GM12891 (cell line): ENCODE results near the gene CADPS.

ENCODE experiments used
- POLR2A ChIP-seq: IDR thresholded peaks from 2 replicates; pipeline ENCODE4 v1.6.1; 2011; ENCODE audit warnings: low read depth, low read length, control low read depth
- POLR2AphosphoS5 ChIP-seq: IDR thresholded peaks from 2 replicates; pipeline ENCODE4 v1.6.1; 2011; ENCODE audit warnings: low read depth, low read length, control low read depth
- SPI1 ChIP-seq: IDR thresholded peaks from 2 replicates; pipeline ENCODE4 v1.6.1; 2011; ENCODE audit warnings: low read depth, low read length, control low read depth
- TAF1 ChIP-seq: IDR thresholded peaks from 2 replicates; pipeline ENCODE4 v1.6.1; 2011; ENCODE audit warnings: low read depth, low read length, control low read depth

DNA sequence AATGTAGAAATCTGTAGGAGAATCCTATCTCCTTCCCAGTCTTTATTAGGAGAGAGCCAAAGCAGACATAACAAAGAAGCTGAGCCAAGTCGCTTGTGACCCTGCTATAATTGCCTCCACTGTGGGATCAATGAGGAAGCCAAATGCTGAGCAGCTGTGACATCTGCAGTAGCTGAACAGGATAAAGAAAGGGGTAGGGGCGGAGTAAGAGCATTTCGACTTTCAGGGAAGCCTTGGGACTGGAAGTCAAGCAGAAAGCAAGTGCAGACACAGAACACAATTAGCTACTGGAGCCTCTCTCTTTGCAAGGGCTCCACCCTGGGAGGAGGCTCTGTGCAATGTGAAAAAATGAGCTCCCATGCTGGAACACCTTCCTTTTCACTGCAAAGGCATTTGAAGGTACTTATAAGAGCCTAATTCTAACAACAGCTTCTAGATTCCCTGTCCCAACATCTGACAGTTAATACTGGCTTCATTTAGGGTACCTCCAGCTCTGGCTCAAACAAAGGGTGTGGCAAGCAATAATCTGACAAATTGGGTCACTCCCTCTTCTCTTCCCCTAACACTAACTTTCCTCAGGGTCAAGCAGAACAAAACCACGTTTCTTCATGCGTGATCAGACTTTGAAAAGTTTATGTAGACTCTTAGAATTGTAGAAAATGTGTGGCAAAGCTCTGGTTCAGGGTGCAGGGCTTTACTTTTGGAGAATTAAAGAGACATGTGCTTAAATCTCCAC is 166.4 kb downstream of the CADPS start:
- TF ChIP-seq POLR2A (no peak), POLR2AphosphoS5 (no peak), TAF1 (no peak), SPI1 (no peak)
